Gastroesophageal sphincter (tissue), 3 donors: ENCODE measurements around the gene CYP17A1.

ENCODE experiments used
- CTCF ChIP-seq, 4 experiments: fragments of 200-600 bp in 2 of 4; fragments of 450-650 bp in 2 of 4; sonication (generic) in 1 of 4; IDR thresholded peaks; one replicate each; pipeline ENCODE4 v1.5.1; 2017 to 2019; ENCODE audit warnings: antibody characterized with exemption in 4 of 4, mild to moderate bottlenecking in 2 of 4, moderate library complexity in 2 of 4
- POLR2AphosphoS5 ChIP-seq: sonication (generic); formaldehyde crosslinking; IDR thresholded peaks from one replicate; pipeline ENCODE4 v1.6.1; 2017; ENCODE audit warnings: antibody characterized with exemption

GRCh38 chr10:102808380-102808779, 28.8 kb downstream of the CYP17A1 start:
- no peak for TF ChIP-seq CTCF (IDR thresholded peaks at IDR 0.05)
- no peak for TF ChIP-seq POLR2AphosphoS5
